ENCODE measurements around the gene SGCA.

Gene SGCA

GRCh38 chr17:50218771-50219315 lies 53.0 kb downstream of the SGCA start:
- H3K27me3 ChIP-seq (ENCODE audit: control insufficient read depth, low read length) = no peaks in the 10 kb centered on the region
- no peak for TF ChIP-seq CTCF (IDR thresholded peaks at IDR 0.05; ENCODE audit: low read depth, low read length, poor library complexity, severe bottlenecking)
- TF ChIP-seq EZH2phosphoT487 (IDR thresholded peaks at IDR 0.05; ENCODE audit: borderline replicate concordance, low read length) = no peak
- no peaks in the 10 kb centered on the region for H3K9me2 ChIP-seq (replicated peaks; ENCODE audit: control insufficient read depth, low read length)
- no peaks in the 10 kb centered on the region for H3K79me2 ChIP-seq (ENCODE audit: control insufficient read depth, low read length)
- no peaks in the 10 kb centered on the region for H3K9me3 ChIP-seq (ENCODE audit: control insufficient read depth, insufficient read depth, low read length)
- H3K27ac ChIP-seq (ENCODE audit: low read depth, low read length) = no peak overlapping the region
- no peaks in the 10 kb centered on the region for H3K36me3 ChIP-seq (ENCODE audit: control insufficient read depth, low read length)
- H3K4me2 ChIP-seq (ENCODE audit: low read length) = no peak overlapping the region
- H4K20me1 ChIP-seq (ENCODE audit: control insufficient read depth, insufficient read depth, low read depth, low read length) = no peaks in the 10 kb centered on the region
- no peak overlapping the region for H3K4me3 ChIP-seq (ENCODE audit: low read length)
- no peaks in the 10 kb centered on the region for H3K4me1 ChIP-seq (ENCODE audit: control insufficient read depth, low read length)
- no peaks in the 10 kb centered on the region for H3F3A ChIP-seq (ENCODE audit: control insufficient read depth, insufficient read depth)

- Histone ChIP-seq H3K4me3 (ENCODE audit: low read length) (no peak overlapping the region), H3K36me3 (ENCODE audit: control insufficient read depth, low read length) (no peaks in the 10 kb centered on the region), H3K27ac (ENCODE audit: low read depth, low read length) (no peak overlapping the region), H3K27me3 (ENCODE audit: control insufficient read depth, low read length) (no peaks in the 10 kb centered on the region), H4K20me1 (ENCODE audit: control insufficient read depth, insufficient read depth, low read depth, low read length) (no peaks in the 10 kb centered on the region), H3K4me1 (ENCODE audit: control insufficient read depth, low read length) (no peaks in the 10 kb centered on the region), H3F3A (ENCODE audit: control insufficient read depth, insufficient read depth) (no peaks in the 10 kb centered on the region), H3K79me2 (ENCODE audit: control insufficient read depth, low read length) (no peaks in the 10 kb centered on the region), H3K9me2 (replicated peaks; ENCODE audit: control insufficient read depth, low read length) (no peaks in the 10 kb centered on the region), H3K4me2 (ENCODE audit: low read length) (no peak overlapping the region), H3K9me3 (ENCODE audit: control insufficient read depth, insufficient read depth, low read length) (0 out of 2 replicates have a peak, but pooled peaks cover 1% of the 10 kb centered on the region)
- TF ChIP-seq CTCF (IDR thresholded peaks at IDR 0.05; ENCODE audit: low read depth, low read length, poor library complexity, severe bottlenecking) = no peak
- no peak for TF ChIP-seq EZH2phosphoT487 (IDR thresholded peaks at IDR 0.05; ENCODE audit: borderline replicate concordance, low read length)
Measured at GRCh38 chr17:50219342-50219741, 53.5 kb downstream of the SGCA start.

GRCh38 chr17:50219939-50220465 lies 54.2 kb downstream of the SGCA start:
- no peaks in the 10 kb centered on the region for H3K36me3 ChIP-seq (ENCODE audit: control insufficient read depth, low read length)
- no peak for TF ChIP-seq EZH2phosphoT487 (IDR thresholded peaks at IDR 0.05; ENCODE audit: borderline replicate concordance, low read length)
- no peak for TF ChIP-seq CTCF (IDR thresholded peaks at IDR 0.05; ENCODE audit: low read depth, low read length, poor library complexity, severe bottlenecking)
- 0 out of 2 replicates have a peak, but pooled peaks cover 6% of the 10 kb centered on the region for H3K9me3 ChIP-seq (ENCODE audit: control insufficient read depth, insufficient read depth, low read length)
- H3K4me2 ChIP-seq (ENCODE audit: low read length) = no peak overlapping the region
- no peak overlapping the region for H3K4me3 ChIP-seq (ENCODE audit: low read length)
- H3K9me2 ChIP-seq (replicated peaks; ENCODE audit: control insufficient read depth, low read length) = no peaks in the 10 kb centered on the region
- no peaks in the 10 kb centered on the region for H4K20me1 ChIP-seq (ENCODE audit: control insufficient read depth, insufficient read depth, low read depth, low read length)
- H3K27me3 ChIP-seq (ENCODE audit: control insufficient read depth, low read length) = no peaks in the 10 kb centered on the region
- H3K79me2 ChIP-seq (ENCODE audit: control insufficient read depth, low read length) = no peaks in the 10 kb centered on the region
- H3K27ac ChIP-seq (ENCODE audit: low read depth, low read length) = no peak overlapping the region
- no peaks in the 10 kb centered on the region for H3K4me1 ChIP-seq (ENCODE audit: control insufficient read depth, low read length)
- H3F3A ChIP-seq (ENCODE audit: control insufficient read depth, insufficient read depth) = no peaks in the 10 kb centered on the region
